Breast epithelium (tissue), 4 donors: ENCODE data around the gene VAPB. TPM values are rescaled to one million over a fixed set of nuclear protein-coding genes. Genes with fewer than 3 reads are reported as not detected.

Source experiments
- DNase-seq, 2 donors: peaks; one replicate each; pipeline ENCODE4 v3.0.0-alpha.2; 2019; ENCODE audit warnings: low spot score in 2 of 2
- H3K27ac ChIP-seq, 2 donors: fragments of 200-600 bp; sonication (generic) in 1 of 2; one replicate each; pipeline ENCODE4 v1.5.1; 2016 to 2019; ENCODE audit warnings: mild to moderate bottlenecking in 1 of 2
- H3K27me3 ChIP-seq, 2 donors: fragments of 200-600 bp; sonication (generic) in 1 of 2; one replicate each; pipeline versions ENCODE4 v1.5.1 to v1.6.0; 2017 to 2019; ENCODE audit warnings: control low read depth in 1 of 2, mild to moderate bottlenecking in 1 of 2
- H3K36me3 ChIP-seq: fragments of 200-600 bp; one replicate; pipeline ENCODE4 v1.5.1; 2019
- H3K4me1 ChIP-seq, 2 donors: fragments of 200-600 bp; sonication (generic); one replicate each; pipeline ENCODE4 v1.5.1; 2016 to 2019; ENCODE audit warnings: control low read depth in 1 of 2
- H3K4me3 ChIP-seq, 3 donors: fragments of 200-600 bp; sonication (generic); 1 replicate in 2 of 3; 2 replicates in 1 of 3; pipeline ENCODE4 v1.5.1; 2016 to 2019; ENCODE audit warnings: mild to moderate bottlenecking in 3 of 3, moderate library complexity in 2 of 3
- H3K9me3 ChIP-seq, 2 donors: fragments of 200-600 bp; sonication (generic) in 1 of 2; one replicate each; pipeline ENCODE4 v1.5.1; 2016 to 2019; ENCODE audit warnings: control low read depth in 1 of 2
- CTCF ChIP-seq, 3 donors: fragments of 450-650 bp; IDR thresholded peaks; one replicate each; pipeline ENCODE4 v1.5.1; 2016 to 2017; ENCODE audit warnings: antibody characterized with exemption in 3 of 3, mild to moderate bottlenecking in 3 of 3, moderate library complexity in 3 of 3
- POLR2A ChIP-seq: fragments of 450-650 bp; IDR thresholded peaks from one replicate; pipeline ENCODE4 v1.6.1; 2016; ENCODE audit warnings: antibody characterized with exemption, mild to moderate bottlenecking, moderate library complexity
- POLR2AphosphoS5 ChIP-seq, 3 donors: sonication (generic); formaldehyde crosslinking; IDR thresholded peaks; one replicate each; pipeline ENCODE4 v1.6.1; 2017; ENCODE audit warnings: antibody characterized with exemption in 3 of 3
- intact Hi-C: fragments of 100-400 bp; cut with DNase I; formaldehyde crosslinking; loops from one replicate; pipeline ENCODE4 v1.15.1; 2023; ENCODE audit warnings: low total_unique reads
- total RNA-seq, 3 donors: library from RNA; depleted of rRNA; stranded (reverse); fragments of >200 nt; gene quantifications; one replicate each; pipeline ENCODE4 v1.1.0, GENCODE V29; 2016

VAPB gene
- total RNA-seq, 3 donors from 2014 or later = 18.6 to 18.9 (median 18.7) TPM

- Histone ChIP-seq H3K4me1 (no peaks in the 10 kb centered on the region), H3K27ac (no peak overlapping the region), H3K4me3 (no peak overlapping the region), H3K36me3 (no peaks in the 10 kb centered on the region), H3K9me3 (peaks cover 4 to 7% of the 10 kb centered on the region in 2 donors), H3K27me3 (no peaks in the 10 kb centered on the region)
- intact Hi-C loops = no loop called here
- TF ChIP-seq POLR2A = no peak
- TF ChIP-seq POLR2AphosphoS5 (IDR thresholded peaks at IDR 0.05) = no peak
- no peak for TF ChIP-seq CTCF (IDR thresholded peaks at IDR 0.05)
- no peak for DNase-seq
These were observed 107.4 kb downstream of the VAPB start for GRCh38 chr20:58496429-58496769.

DNA sequence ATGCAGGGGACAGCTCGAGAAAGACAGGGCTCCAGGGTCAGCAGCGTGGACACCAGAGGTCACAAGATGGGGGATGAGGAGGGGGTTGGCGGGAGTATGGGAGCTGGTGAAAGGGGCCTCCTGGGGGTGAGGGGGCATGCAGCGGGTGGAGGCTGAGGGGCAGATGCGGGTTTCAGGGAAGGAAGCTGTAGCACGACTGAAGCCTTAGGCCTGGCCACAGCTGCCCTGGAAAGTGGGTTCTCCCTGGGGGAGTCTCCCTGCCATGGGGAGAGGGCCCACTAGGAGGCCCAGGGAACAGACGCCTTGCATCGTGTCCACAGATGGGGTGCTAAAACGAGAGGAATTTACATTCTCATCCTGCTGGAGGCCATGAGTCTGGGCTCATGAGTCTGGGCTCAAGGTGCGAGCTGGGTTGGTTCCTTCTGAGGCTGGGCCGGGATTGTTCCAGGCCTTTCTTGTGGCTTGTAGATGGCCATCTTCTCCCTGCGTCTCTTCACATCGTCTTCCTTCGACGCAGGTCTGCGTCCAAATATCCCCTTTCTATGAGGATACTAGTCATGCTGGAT, 108.1 kb downstream of the VAPB start:
- DNase-seq = no peak
- H3K27ac ChIP-seq = no peak overlapping the region
- peaks cover 11% of the 10 kb centered on the region in 2 donors for H3K9me3 ChIP-seq
- H3K4me3 ChIP-seq = no peak overlapping the region
- no peak for TF ChIP-seq CTCF (IDR thresholded peaks at IDR 0.05)
- no peak for TF ChIP-seq POLR2AphosphoS5 (IDR thresholded peaks at IDR 0.05)
- TF ChIP-seq POLR2A = no peak
- intact Hi-C loops = no loop called here
- H3K27me3 ChIP-seq = no peaks in the 10 kb centered on the region
- no peaks in the 10 kb centered on the region for H3K4me1 ChIP-seq
- H3K36me3 ChIP-seq = no peaks in the 10 kb centered on the region

- Histone ChIP-seq H3K27ac (no peak overlapping the region), H3K9me3 (peaks cover 11% of the 10 kb centered on the region in 2 donors), H3K4me3 (no peak overlapping the region), H3K4me1 (no peaks in the 10 kb centered on the region), H3K36me3 (no peaks in the 10 kb centered on the region), H3K27me3 (no peaks in the 10 kb centered on the region)
- no peak for DNase-seq
- TF ChIP-seq POLR2A = no peak
- TF ChIP-seq POLR2AphosphoS5 (IDR thresholded peaks at IDR 0.05) = no peak
- intact Hi-C loops = no loop called here
These were observed 108.9 kb downstream of the VAPB start for GRCh38 chr20:58497724-58498469.

- Histone ChIP-seq H3K36me3 (no peaks in the 10 kb centered on the region), H3K9me3 (peaks cover 12 to 15% of the 10 kb centered on the region in 2 donors), H3K27me3 (no peaks in the 10 kb centered on the region), H3K4me3 (no peak overlapping the region), H3K4me1 (no peaks in the 10 kb centered on the region), H3K27ac (no peak overlapping the region)
- no peak for DNase-seq
- intact Hi-C loops = no loop called here
- TF ChIP-seq POLR2A = no peak
- TF ChIP-seq CTCF (IDR thresholded peaks at IDR 0.05) = no peak
- TF ChIP-seq POLR2AphosphoS5 (IDR thresholded peaks at IDR 0.05) = no peak
These were observed 109.5 kb downstream of the VAPB start for GRCh38 chr20:58498470-58499068.

DNA sequence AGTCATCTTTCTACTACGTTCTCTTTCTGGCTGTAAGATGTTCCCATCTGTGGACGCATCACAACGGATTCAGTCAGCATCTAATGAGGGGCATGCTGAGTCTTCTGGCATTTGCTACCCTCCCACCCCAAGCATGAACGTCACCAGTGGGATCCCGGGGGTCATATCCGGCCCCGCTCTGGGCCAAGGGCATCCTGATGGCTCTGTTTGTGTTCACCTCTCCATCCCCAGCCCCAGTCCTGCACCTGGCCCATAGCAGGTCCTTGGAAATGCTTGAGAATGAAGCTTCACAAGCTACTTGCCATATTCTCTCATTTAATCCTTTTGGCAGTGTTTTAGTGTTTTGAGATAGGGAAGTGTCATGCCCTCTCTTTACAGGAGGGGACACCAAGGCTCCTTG, 111.2 kb downstream of the VAPB start:
- no peaks in the 10 kb centered on the region for H3K27me3 ChIP-seq
- intact Hi-C loops = no loop called here
- no peak for DNase-seq
- no peak overlapping the region for H3K27ac ChIP-seq
- no peak for TF ChIP-seq POLR2AphosphoS5 (IDR thresholded peaks at IDR 0.05)
- TF ChIP-seq POLR2A = no peak
- no peak for TF ChIP-seq CTCF (IDR thresholded peaks at IDR 0.05)
- H3K9me3 ChIP-seq = peaks cover 27 to 32% of the 10 kb centered on the region in 2 donors
- no peaks in the 10 kb centered on the region for H3K36me3 ChIP-seq
- no peaks in the 10 kb centered on the region for H3K4me1 ChIP-seq
- no peak overlapping the region for H3K4me3 ChIP-seq

Other genes starting within 250 kb of the VAPB start
- not detected for gene ANKRD60, start 160.6 kb upstream of the VAPB start, total RNA-seq
- 10 to 100 TPM; 17.7 to 22.4 (median 22.2) TPM for gene RAB22A, start 79.5 kb upstream of the VAPB start, total RNA-seq
- 1 to 10 TPM in 1 of 3 donors, under 1 TPM in 1, not detected in 1; 0.73 to 2.0 TPM for gene APCDD1L, start 126.2 kb downstream of the VAPB start, total RNA-seq